Fibroblast of the aortic adventitia (primary cell): ENCODE measurements around the gene CCNB1IP1. TPM values are rescaled to one million over a fixed set of nuclear protein-coding genes. Genes with fewer than 3 reads are reported as not detected.

Source experiments
- DNase-seq: peaks from one replicate; pipeline ENCODE4 v3.0.0-alpha.2; 2010; ENCODE audit warnings: low read depth
- H3K4me3 ChIP-seq: 2 replicates; pipeline ENCODE4 v1.5.1; 2011; ENCODE audit warnings: low read depth, mild to moderate bottlenecking, control low read depth, low read length, moderate library complexity
- CTCF ChIP-seq: IDR thresholded peaks from 2 replicates; pipeline ENCODE4 v1.5.1; 2011; ENCODE audit warnings: mild to moderate bottlenecking, low read length, control low read depth, inconsistent platforms; ENCODE audit not compliant: insufficient read depth
- total RNA-seq: library from RNA; depleted of rRNA; stranded (reverse); fragments of >200 nt; gene quantifications from 2 replicates; pipeline ENCODE4 v1.2.3, GENCODE V29; 2012; ENCODE audit warnings: low replicate concordance

The CCNB1IP1 gene
- total RNA-seq, 1 donor = 38.6 TPM

GRCh38 chr14:20327005-20327869 lies 5.8 kb downstream of the CCNB1IP1 start:
- peak; percentile 57 for TF ChIP-seq CTCF
- H3K4me3 ChIP-seq = no peak overlapping the region
- DNase-seq = peak; percentile 83

GRCh38 chr14:20317720-20318119 lies 15.4 kb downstream of the CCNB1IP1 start:
- DNase-seq = no peak
- H3K4me3 ChIP-seq = no peak overlapping the region
- no peak for TF ChIP-seq CTCF

- no peak for TF ChIP-seq CTCF
- no peak overlapping the region for H3K4me3 ChIP-seq
- DNase-seq = no peak
Measured at GRCh38 chr14:20314026-20314425, 19.1 kb downstream of the CCNB1IP1 start.

GRCh38 chr14:20306079-20306423 lies 27.0 kb downstream of the CCNB1IP1 start:
- no peak for TF ChIP-seq CTCF
- no peak for DNase-seq
- H3K4me3 ChIP-seq = no peak overlapping the region

GRCh38 chr14:20305265-20306078 lies 27.6 kb downstream of the CCNB1IP1 start, which contains the start of gene TTC5:
TTC5 (minus strand) TSS chr14:20305951; CDS start chr14:20305937, 14 bp downstream.
- peak; percentile 98 for TF ChIP-seq CTCF
- peak; percentile 95 for DNase-seq
- H3K4me3 ChIP-seq = peak within 1 kb of the TSS; percentile 91

GRCh38 chr14:20302042-20302755 lies 30.9 kb downstream of the CCNB1IP1 start:
- no peak overlapping the region for H3K4me3 ChIP-seq
- no peak for TF ChIP-seq CTCF
- peak; percentile 25 for DNase-seq
